ENCODE measurements around the gene AKT1S1.

The AKT1S1 gene

DNA sequence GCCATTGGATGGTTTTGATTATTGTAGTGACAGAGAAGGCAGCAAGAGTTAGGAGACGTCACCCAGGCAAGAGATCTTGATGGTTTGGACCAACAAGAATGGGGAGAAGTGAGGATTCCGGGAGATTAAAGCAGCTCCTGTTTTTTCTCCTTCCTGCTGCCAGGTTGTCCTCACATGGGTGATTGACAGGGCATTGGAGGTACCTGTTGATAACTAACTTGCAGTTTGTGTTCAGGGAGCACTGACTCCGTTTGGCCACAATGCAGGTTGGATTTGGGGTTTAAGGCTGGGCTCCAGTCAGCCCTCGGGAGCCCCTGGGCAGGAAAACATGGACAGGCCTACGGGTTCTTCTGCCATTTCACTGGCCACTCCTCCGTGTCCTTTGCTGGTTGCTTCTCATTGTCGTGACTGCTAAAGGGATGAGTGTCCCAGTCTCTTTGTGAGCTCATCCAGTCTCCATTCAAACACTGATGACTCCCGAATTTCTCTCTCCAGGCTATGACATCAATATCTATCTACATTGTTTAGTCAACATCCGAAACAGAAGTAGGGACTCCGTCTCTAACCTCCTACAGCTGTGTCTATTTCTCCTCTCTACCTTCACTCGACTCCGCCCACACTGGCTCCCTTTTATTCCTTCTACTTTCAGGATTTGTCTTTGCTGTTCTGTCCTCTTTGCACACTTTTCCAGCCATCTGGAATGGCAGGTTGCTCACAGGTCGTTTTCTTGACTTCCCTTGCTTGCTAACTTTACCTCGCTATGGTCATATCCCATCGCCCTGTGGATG is 27.5 kb downstream of the AKT1S1 start:
- peak overlapping the region; percentile 95 for H3K4me3 ChIP-seq
- H3K27ac ChIP-seq: peak overlapping the region; percentile 98 to 99
- no peak for DNase-seq (ENCODE audit: low spot score)
- TF ChIP-seq, protein P1, sequence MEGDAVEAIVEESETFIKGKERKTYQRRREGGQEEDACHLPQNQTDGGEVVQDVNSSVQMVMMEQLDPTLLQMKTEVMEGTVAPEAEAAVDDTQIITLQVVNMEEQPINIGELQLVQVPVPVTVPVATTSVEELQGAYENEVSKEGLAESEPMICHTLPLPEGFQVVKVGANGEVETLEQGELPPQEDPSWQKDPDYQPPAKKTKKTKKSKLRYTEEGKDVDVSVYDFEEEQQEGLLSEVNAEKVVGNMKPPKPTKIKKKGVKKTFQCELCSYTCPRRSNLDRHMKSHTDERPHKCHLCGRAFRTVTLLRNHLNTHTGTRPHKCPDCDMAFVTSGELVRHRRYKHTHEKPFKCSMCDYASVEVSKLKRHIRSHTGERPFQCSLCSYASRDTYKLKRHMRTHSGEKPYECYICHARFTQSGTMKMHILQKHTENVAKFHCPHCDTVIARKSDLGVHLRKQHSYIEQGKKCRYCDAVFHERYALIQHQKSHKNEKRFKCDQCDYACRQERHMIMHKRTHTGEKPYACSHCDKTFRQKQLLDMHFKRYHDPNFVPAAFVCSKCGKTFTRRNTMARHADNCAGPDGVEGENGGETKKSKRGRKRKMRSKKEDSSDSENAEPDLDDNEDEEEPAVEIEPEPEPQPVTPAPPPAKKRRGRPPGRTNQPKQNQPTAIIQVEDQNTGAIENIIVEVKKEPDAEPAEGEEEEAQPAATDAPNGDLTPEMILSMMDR (IDR thresholded peaks at IDR 0.05): no peak

DNA sequence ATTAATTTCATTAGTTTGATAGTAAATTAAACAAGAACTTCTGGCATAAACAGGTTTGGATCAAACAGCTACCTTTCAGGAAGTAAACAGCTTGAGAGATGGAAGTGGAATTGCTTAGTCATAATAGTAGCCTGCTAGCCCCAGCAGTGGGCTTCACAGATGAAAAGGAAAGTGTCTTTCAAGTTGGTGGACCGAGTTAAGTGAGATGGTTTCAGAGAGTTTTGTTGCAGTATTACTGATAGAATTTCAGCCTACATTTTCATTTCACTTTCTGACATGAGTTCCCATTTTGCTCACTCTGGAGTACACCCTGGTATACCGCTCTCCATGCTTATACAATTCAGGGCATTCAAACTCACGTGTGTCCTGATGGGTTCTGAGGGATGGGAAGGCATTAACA is 28.2 kb downstream of the AKT1S1 start:
- Histone ChIP-seq H3K27ac (no peak overlapping the region), H3K4me3 (no peak overlapping the region)
- DNase-seq (ENCODE audit: low spot score): no peak
- TF ChIP-seq, protein P1 (IDR thresholded peaks at IDR 0.05): no peak

DNA sequence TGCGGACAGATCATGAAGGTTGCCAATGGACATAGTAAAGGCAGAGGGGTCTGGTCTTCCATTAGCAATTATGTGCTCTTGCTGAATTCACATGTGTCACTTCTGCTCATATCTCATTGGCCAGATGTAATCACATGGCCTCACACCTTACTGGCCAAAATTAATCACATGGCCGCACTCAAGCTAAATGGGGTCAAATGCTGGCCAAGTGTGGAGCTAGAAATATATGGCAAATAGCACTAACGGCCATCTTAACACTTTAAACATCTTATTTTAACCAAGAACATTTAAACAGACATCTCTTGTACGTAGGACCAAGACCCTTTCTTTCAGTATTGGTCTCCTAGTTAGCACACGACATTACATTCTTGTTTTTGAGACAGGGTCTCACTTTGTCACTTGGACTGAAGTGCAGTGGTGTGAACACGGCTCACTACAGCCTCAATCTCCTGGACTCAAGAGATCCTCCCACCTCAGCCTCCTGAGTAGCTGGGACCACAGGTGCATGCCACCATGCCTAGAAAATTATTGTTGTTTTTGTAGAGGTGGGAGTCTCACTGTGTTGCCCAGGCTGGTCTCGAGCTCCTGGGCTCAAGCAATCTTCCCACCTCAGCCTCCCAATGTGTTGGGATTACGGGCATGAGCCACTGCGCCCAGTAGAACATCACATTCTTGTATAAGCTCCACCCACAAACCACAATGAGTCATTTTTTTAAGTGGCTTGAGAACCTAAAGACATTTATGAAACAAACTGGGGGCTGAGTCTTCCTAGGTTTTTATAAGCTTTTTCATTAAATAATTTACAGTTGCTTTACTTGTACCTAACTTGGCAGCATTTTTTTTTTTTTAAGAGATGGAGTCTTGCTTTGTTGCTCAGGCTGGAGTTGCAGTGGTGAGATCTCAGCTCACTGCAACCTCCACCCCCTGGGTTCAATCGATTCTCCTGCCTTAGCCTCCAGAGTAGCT is 29.1 kb downstream of the AKT1S1 start:
- no peak for DNase-seq (ENCODE audit: low spot score)
- no peak overlapping the region for H3K27ac ChIP-seq
- TF ChIP-seq, protein P1 (IDR thresholded peaks at IDR 0.05): no peak
- H3K4me3 ChIP-seq: no peak overlapping the region

DNA sequence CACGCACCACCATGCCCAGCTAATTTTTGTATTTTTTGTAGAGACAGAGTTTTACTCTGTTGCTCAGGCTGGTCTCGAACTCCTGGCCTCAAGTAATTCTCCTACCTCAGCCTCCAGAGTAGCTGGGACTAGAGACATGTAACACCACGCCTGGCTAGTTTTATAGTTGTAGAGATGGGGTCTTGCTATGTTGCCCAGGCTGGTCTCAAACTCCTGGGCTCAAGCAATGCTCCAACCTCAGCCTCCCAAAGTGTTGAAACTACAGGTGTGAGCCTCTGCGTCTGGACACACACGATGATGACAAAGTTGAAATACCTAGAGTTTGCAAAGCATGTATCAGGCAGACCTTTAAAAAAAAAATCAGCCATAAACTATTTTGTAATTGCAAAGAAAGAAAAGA is 30.7 kb downstream of the AKT1S1 start:
- H3K27ac ChIP-seq: no peak overlapping the region
- H3K4me3 ChIP-seq: no peak overlapping the region
- DNase-seq (ENCODE audit: low spot score): no peak
- TF ChIP-seq, protein P1 (IDR thresholded peaks at IDR 0.05): no peak

DNA sequence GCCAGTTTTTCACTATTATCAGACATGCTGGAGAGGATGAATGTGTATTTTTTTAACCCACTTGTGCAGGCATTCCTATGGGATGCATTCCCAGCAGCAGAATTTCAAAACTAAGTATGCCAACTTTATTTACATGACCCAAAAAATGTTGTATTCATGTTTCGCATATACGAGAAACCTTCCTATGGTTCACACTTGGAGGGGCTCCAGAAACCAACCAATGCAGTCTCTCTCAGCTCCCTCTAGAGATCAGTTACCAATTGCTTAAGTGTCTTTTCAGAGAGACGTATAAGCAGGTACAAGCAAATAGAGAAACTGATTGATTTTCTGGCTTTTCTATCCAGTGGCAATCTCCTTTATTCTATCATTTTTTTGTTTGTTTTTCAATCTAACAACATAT is 31.7 kb downstream of the AKT1S1 start:
- TF ChIP-seq, protein P1 (IDR thresholded peaks at IDR 0.05): no peak
- H3K27ac ChIP-seq: no peak overlapping the region

DNA sequence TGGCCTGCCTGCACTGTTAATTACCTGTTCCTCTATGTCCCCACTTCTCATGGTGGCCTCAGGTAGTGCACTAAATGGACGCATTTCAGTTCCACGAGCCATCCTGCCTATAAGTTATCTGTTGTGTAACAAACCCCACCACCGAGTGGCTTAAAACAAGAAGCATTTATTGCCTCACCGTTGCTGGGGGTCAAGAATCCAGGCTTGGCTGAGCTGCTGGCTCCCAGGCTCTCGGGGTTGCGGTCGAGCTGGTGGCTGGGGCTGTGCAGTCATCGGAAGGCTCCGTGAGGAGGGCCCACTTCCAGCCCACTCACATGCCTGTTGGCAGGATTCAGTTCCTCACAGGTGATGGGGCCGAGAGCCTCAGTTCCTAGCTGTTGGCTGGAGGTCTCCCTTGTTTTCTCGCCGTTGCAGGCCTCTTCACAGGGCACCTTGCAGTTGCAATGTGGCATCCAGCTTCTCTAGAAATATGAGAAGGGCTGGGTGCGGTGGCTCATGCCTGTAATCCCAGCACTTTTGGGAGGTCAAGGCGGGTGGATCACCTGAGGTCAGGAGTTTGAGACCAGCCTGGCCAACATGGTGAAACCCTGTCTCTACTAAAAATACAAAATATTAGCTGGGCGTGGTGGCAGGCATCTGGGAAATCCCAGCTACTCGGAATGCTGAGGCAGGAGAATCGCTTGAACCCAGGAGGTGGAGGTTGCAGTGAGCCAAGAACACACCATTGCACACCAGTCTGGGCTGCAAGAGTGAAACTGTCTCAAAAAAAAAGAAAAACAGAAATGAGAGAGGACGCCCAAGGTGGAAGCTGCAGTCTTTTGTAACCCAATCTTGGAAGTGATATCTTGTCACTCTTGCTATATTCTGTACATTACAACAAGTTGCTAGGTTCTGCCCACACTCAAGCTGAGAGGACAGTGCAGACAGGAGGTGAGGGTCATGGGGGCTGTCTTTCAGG is 32.7 kb downstream of the AKT1S1 start:
- DNase-seq (ENCODE audit: low spot score): no peak
- Histone ChIP-seq H3K4me3 (no peak overlapping the region), H3K27ac (no peak overlapping the region)
- TF ChIP-seq, protein P1 (IDR thresholded peaks at IDR 0.05): no peak

More for the DNA sequence above, 31.7 kb downstream of the AKT1S1 start:
- DNase-seq (ENCODE audit: low spot score): no peak
- H3K4me3 ChIP-seq: no peak overlapping the region
